Measurements from ENCODE around the gene CKMT2.
"Not testable (repeated sequence)": the region's sequence is repeated elsewhere in the genome, so short reads cannot be mapped to it uniquely, and the experiment has no call there.

CKMT2 gene

DNA sequence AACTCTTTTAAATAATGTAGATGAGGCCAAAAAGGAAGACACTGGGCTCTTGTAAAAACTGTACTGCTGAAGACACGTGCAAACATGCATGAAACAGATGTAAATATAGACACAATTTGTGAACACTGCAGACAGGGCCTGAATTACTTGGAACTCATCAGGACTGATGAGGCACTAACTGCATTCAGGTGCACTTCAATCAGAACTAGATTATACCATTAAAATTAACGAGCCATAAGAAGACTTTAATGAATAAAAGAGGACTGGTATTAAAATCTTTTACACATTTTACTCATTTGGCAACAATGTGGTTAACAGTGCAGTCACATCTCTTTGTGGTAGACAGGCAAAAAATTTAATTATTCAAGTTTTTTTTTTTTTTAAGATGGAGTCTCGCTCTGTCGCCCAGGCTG lies 54.9 kb downstream of the CKMT2 start:
- H3K36me3 Mint-ChIP-seq = peaks cover 31% of the 10 kb centered on the region
- no peak overlapping the region for H3K4me3 Mint-ChIP-seq
- peaks cover 17% of the 10 kb centered on the region for H3K4me1 Mint-ChIP-seq
- H3K27ac Mint-ChIP-seq = no peak overlapping the region
- H3K9me3 Mint-ChIP-seq = peaks cover 13% of the 10 kb centered on the region
- no peak for DNase-seq (ENCODE audit: low spot score in 2 of 2)
- ATAC-seq (ENCODE audit: low read depth) = no peak
- no peaks in the 10 kb centered on the region for H3K27me3 Mint-ChIP-seq

DNA sequence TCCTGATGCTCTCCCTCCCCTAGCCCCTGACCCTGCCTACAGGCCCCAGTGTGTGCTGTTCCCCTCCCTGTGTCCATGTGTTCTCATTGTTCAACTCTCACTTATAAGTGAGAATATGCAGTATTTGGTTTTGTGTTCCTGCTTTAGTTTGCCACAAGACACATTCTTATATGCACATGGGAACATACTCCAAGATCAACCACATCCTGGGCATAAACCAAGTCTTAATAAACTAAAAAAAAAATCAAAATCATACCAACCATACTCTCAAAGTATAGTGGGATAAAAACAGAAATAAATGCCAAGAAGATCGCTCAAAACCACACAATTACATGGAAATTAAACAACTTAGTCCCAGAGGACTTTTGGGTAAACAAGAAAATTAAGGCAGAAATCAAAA lies 57.0 kb downstream of the CKMT2 start:
- ATAC-seq (ENCODE audit: low read depth) (no peak), DNase-seq (ENCODE audit: low spot score in 2 of 2) (no peak)
- Mint-ChIP-seq H3K27ac (no peak overlapping the region), H3K4me3 (no peak overlapping the region), H3K4me1 (peaks cover 19% of the 10 kb centered on the region), H3K9me3 (peaks cover 18% of the 10 kb centered on the region), H3K27me3 (no peaks in the 10 kb centered on the region), H3K36me3 (peaks cover 41% of the 10 kb centered on the region)

DNA sequence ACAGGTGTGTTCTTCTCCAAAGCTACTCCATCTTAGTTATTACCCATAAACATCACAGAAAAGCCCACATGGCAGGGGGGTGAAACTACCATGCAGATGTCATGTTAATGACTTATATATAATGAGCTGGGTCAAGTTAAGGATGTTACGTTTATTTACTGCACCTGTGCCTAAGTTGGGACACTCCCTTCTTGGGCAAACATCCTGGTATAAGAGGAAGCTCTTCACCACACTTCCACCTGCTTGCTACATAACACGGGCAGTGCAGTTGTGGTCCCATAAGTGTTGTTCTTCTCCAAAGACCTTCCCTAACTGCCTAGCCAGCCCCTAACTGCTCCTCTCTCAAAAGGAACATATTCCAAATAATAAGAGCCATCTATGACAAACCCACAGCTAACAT lies 59.0 kb downstream of the CKMT2 start:
- Mint-ChIP-seq H3K4me3 (peak overlapping the region; percentile 11), H3K36me3 (peaks cover 38% of the 10 kb centered on the region), H3K27me3 (no peaks in the 10 kb centered on the region), H3K4me1 (peaks cover 17% of the 10 kb centered on the region), H3K9me3 (peaks cover 18% of the 10 kb centered on the region), H3K27ac (peak overlapping the region; percentile 41)
- no peak for DNase-seq (ENCODE audit: low spot score in 2 of 2)
- peak; percentile 78 for ATAC-seq (ENCODE audit: low read depth)

DNA sequence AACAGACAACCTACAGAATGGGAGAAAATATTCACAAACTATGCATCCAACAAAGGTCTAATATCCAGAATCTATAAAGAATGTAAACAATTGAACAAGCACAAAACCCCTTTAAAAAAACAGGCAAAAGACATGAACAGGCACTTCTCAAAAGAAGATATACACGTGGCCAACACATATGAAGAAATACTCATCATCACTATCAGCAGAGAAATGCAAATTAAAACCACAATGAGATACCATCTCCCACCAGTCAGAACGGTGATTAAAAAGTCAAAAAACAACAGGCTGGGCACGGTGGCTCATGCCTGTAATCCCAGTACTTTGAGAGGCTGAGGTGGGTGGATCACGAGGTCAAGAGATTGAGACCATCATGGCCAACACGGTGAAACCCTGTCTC lies 60.9 kb downstream of the CKMT2 start:
- peaks cover 20% of the 10 kb centered on the region for H3K4me1 Mint-ChIP-seq
- H3K36me3 Mint-ChIP-seq = peaks cover 38% of the 10 kb centered on the region

DNA sequence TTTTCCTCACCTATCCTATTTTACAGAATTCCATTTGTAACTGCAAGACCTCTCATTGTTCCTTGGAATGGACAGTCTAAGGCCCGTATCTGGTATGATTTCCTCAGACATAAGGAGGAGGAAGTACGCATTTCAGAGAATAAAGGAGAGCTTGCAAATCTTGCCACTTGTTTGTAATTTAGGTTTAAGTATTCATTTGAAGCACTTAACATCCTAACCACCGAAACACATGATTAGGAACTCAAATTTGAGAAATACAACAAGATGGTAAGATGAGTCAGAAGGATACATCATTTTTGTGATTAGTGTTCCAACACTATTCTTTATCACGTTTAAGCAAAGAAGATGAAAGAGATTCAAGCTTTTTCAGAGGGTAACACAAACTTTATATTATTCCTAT lies 64.4 kb downstream of the CKMT2 start:
- ATAC-seq (ENCODE audit: low read depth) (no peak), DNase-seq (ENCODE audit: low spot score in 2 of 2) (no peak)
- H3K36me3 Mint-ChIP-seq = peaks cover 12% of the 10 kb centered on the region
- H3K27ac Mint-ChIP-seq = no peak overlapping the region
- no peaks in the 10 kb centered on the region for H3K27me3 Mint-ChIP-seq
- peaks cover 27% of the 10 kb centered on the region for H3K4me1 Mint-ChIP-seq
- H3K9me3 Mint-ChIP-seq = peaks cover 6% of the 10 kb centered on the region
- H3K4me3 Mint-ChIP-seq = no peak overlapping the region

More for the DNA sequence above, 60.9 kb downstream of the CKMT2 start:
- H3K27me3 Mint-ChIP-seq; ATAC-seq (ENCODE audit: low read depth); H3K4me3 Mint-ChIP-seq; H3K27ac Mint-ChIP-seq; DNase-seq (ENCODE audit: low spot score in 2 of 2): not testable (repeated sequence)
- H3K9me3 Mint-ChIP-seq = peaks cover 18% of the 10 kb centered on the region

DNA sequence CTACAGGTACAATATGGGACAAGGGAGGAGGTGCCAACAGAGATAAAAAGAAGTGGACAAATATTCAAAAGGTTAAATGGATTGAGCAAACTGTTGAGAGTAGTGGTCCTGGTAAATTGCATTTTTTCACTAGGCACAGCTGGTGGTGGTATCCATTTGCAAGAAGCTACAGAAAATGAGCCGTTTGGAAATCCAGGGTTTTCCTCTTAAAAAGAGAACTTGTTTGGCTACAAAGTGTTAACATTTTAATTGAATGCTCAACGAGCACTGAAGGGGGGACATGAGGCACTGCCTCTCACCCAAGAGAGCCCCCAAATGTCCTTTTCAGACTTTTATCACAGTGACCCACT lies 67.8 kb downstream of the CKMT2 start:
- Mint-ChIP-seq H3K4me1 (peaks cover 28% of the 10 kb centered on the region), H3K9me3 (no peaks in the 10 kb centered on the region), H3K27ac (peak overlapping the region; percentile 94), H3K36me3 (peaks cover 5% of the 10 kb centered on the region), H3K4me3 (peak overlapping the region; percentile 93), H3K27me3 (no peaks in the 10 kb centered on the region)
- DNase-seq (ENCODE audit: low spot score in 2 of 2) (no peak), ATAC-seq (ENCODE audit: low read depth) (no peak)

DNA sequence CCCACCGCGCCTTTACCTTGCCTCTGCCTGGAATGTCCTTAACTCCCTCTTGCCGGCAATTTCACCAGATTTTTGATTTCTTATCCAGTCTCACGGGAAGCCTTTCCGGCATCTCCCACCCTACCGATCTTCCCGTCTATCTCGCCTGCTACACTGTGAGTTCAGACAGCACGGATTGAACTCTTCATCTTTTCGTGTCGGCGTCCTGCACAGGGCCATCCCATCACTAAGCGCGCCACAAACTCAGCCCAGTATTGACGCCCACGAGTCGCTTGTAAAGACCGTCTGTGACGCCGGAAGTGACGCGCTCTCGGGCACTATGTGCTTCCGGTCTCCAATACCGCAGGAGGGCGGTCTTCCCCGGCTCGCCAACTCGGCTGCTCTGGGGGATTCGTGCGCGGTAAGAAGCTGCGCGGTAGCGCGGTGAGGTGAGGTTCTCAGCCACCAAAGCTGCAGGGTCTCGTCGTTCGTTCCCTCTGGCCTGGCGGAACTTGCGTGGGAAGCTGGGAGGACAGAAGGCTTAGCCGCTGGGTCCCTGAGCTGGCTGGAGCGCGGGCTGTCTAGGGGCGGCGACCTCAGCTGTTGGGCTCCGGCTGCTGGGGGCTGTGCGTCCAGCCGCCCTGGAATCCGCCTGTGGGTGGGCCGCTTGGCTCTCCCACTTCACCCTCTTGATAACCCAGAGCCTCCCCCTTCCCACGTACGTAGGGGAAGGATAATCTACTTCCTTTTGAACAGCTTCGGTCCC lies 68.3 kb downstream of the CKMT2 start, which contains the start of gene ZCCHC9:
ZCCHC9 (plus strand) TSS at position 317 of the 745 bp plus-strand sequence. CDS start 3,171 bp downstream, outside the sequence.
- Mint-ChIP-seq H3K27me3 (no peaks in the 10 kb centered on the region), H3K27ac (peak within 1 kb of the TSS; percentile 94), H3K36me3 (peaks cover 5% of the 10 kb centered on the region), H3K4me3 (peak within 1 kb of the TSS; percentile 93), H3K4me1 (peaks cover 28% of the 10 kb centered on the region), H3K9me3 (no peaks in the 10 kb centered on the region)
- ATAC-seq (ENCODE audit: low read depth) = peak; percentile 93
- DNase-seq (ENCODE audit: low spot score in 2 of 2) = peak; percentile 86 to 89

DNA sequence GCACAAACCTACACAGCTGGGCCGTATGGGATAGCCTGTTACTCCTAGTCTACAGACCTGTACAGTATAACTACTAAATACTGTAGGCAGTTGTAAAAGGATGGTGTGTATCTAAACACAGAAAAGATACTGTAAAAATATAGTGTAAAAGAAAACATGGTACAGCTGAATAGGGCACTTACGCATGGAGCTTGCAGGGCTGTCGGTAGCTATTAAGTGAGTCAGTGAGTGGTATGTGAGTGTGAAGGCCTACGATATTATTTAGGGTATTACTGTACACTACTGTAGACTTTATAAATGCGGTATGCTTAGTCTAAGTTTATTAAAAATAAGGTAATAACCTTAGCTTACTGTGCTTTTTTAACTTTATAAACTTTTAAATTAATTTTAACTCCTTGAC lies 69.5 kb downstream of the CKMT2 start:
- Mint-ChIP-seq H3K27me3 (no peaks in the 10 kb centered on the region), H3K9me3 (no peaks in the 10 kb centered on the region), H3K4me1 (peaks cover 28% of the 10 kb centered on the region), H3K4me3 (peak overlapping the region; percentile 93), H3K27ac (peak overlapping the region; percentile 94), H3K36me3 (peaks cover 5% of the 10 kb centered on the region)
- ATAC-seq (ENCODE audit: low read depth) (no peak), DNase-seq (ENCODE audit: low spot score in 2 of 2) (no peak)

DNA sequence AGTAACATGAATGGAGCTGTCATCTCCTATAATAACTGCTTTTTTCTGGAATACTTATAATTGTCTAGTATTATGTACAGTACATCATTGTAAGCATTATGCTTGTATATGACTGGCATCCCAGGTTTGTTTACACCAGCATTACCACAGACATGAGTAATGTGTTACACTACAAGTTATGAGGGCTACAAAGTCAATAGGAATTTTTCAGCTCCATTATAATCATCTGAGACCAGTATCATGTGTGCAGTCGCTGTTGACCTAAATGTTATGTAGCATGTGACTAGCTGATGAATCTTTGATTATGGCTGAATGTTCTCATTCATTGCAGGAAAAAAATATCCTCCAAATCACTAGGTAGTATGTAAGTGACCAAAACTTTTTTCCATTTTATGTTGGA lies 70.4 kb downstream of the CKMT2 start:
- Mint-ChIP-seq H3K4me3 (no peak overlapping the region), H3K9me3 (no peaks in the 10 kb centered on the region), H3K27me3 (no peaks in the 10 kb centered on the region), H3K36me3 (peaks cover 5% of the 10 kb centered on the region), H3K27ac (no peak overlapping the region), H3K4me1 (peaks cover 25% of the 10 kb centered on the region)
- ATAC-seq (ENCODE audit: low read depth) (no peak), DNase-seq (ENCODE audit: low spot score in 2 of 2) (no peak)

DNA sequence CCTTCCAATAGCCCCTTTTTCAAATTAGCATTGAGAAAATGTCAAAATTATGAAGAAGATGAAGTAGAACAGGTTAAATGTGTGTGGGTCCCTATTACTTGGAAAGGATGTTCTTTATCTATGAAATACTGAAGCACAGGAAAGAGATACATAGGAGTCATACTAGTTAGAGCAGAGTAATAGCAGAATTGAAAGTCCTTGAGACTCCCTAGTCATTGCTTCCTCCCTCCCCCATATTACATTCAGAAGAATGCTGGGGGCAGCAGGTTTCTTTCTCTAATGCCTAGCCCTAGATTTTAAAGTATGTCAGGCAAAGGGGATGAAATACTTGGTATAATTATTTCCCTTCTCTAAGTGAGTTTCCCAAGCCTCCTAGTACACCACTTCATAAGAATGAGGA lies 72.7 kb downstream of the CKMT2 start:
- H3K4me1 Mint-ChIP-seq = peaks cover 10% of the 10 kb centered on the region
- H3K27ac Mint-ChIP-seq = no peak overlapping the region
- peaks cover 7% of the 10 kb centered on the region for H3K36me3 Mint-ChIP-seq
- H3K27me3 Mint-ChIP-seq = no peaks in the 10 kb centered on the region
- DNase-seq (ENCODE audit: low spot score in 2 of 2) (no peak), ATAC-seq (ENCODE audit: low read depth) (no peak)
- no peak overlapping the region for H3K4me3 Mint-ChIP-seq
- H3K9me3 Mint-ChIP-seq = no peaks in the 10 kb centered on the region

DNA sequence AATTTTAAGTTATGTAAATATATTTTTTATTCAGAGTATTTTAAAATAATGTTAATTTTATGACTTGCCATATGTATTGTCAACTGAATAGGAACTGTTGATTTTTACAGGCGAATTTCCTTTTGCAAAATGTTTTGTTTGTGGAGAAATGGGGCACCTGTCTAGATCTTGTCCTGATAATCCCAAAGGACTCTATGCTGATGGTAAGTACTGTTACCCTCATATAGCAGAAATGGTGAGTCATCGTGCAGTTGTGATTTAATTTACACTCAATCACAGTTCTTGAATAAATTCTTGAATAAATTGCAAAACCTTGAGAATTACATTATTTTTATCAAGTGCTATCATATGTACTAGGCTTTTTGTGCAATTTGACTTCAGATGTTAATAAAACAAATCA lies 75.7 kb downstream of the CKMT2 start:
- H3K4me3 Mint-ChIP-seq = no peak overlapping the region
- ATAC-seq (ENCODE audit: low read depth) = no peak
- no peaks in the 10 kb centered on the region for H3K9me3 Mint-ChIP-seq
- no peak for DNase-seq (ENCODE audit: low spot score in 2 of 2)
- H3K4me1 Mint-ChIP-seq = peaks cover 3% of the 10 kb centered on the region
- no peak overlapping the region for H3K27ac Mint-ChIP-seq
- no peaks in the 10 kb centered on the region for H3K27me3 Mint-ChIP-seq
- H3K36me3 Mint-ChIP-seq = peaks cover 16% of the 10 kb centered on the region

DNA sequence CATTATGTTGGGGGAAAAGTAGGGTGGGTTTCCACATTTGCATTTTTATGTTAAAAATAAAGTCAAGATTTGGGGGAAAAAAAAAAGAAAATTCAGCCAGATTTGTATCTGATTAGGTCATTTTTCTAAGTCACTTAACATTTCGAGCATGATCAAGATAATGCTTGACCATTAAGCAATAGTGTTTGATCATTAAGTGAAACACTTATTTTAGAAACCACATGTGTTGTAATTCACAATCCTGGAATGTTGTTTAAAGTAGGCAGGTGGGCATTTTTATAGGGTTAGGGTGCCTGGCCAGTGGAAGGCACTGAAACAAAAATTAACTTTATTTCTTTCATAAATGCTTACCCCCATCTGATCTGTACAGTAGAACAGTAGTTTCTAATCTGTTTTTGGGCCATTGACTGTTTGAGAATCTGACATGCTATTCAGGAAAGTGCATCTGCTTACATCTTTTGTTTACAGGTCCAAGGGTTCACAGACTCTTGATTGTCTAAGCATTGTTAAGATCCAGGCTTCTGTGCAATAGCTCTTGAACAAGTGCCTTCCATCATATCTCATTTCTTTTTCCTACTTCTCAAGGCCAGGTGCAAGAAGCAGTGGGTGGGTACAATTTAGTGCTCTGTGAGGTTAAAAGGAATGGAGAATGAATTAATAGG lies 77.4 kb downstream of the CKMT2 start:
- ATAC-seq (ENCODE audit: low read depth) (no peak), DNase-seq (ENCODE audit: low spot score in 2 of 2) (no peak)
- Mint-ChIP-seq H3K27me3 (no peaks in the 10 kb centered on the region), H3K36me3 (peaks cover 17% of the 10 kb centered on the region), H3K4me3 (no peak overlapping the region), H3K9me3 (no peaks in the 10 kb centered on the region), H3K4me1 (no peaks in the 10 kb centered on the region), H3K27ac (no peak overlapping the region)

DNA sequence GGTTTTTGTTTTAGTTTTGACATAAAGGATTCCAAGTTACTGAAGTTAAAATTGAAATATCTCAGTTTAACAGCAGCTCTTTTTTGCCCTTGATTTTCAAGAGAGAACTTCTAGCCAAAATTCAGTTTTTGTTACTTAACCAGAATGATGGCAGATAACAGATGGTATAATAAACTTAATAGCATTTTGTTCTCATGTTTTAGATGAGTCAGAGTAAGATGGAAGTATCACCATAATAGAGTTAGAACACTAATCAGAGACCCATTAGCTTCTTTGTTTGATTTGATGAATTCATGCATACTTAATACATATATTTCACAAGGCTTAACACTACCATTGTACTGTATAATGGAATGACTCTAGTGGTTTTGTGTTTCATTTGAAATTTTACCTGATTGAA lies 80.2 kb downstream of the CKMT2 start:
- Mint-ChIP-seq H3K4me3 (no peak overlapping the region), H3K4me1 (peaks cover 2% of the 10 kb centered on the region), H3K9me3 (peaks cover 1% of the 10 kb centered on the region), H3K27me3 (no peaks in the 10 kb centered on the region), H3K27ac (no peak overlapping the region), H3K36me3 (peaks cover 17% of the 10 kb centered on the region)
- ATAC-seq (ENCODE audit: low read depth) = no peak
- DNase-seq (ENCODE audit: low spot score in 2 of 2) = no peak

DNA sequence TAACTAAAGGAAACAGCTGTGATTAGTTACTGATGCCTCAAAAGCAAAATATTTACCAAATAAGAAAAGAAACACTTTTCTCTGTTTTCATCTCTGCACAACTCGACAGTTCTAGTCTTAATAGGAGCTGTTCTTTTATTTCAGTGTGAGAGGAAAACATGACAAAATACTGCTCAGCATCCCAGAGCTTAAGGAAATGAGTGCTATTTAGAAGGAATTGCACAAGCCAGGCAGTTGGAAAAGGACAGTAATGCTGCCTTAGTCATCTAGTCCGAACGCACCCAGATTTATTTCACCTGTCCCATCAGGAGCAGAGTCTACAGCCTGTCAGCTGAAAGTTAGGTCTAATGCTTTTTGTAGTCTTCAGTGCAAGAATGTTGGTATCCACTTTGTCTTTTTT lies 80.6 kb downstream of the CKMT2 start:
- H3K27me3 Mint-ChIP-seq = no peaks in the 10 kb centered on the region
- H3K9me3 Mint-ChIP-seq = peaks cover 1% of the 10 kb centered on the region
- H3K4me1 Mint-ChIP-seq = peaks cover 2% of the 10 kb centered on the region
- no peak for DNase-seq (ENCODE audit: low spot score in 2 of 2)
- no peak overlapping the region for H3K27ac Mint-ChIP-seq
- peaks cover 17% of the 10 kb centered on the region for H3K36me3 Mint-ChIP-seq
- ATAC-seq (ENCODE audit: low read depth) = no peak
- no peak overlapping the region for H3K4me3 Mint-ChIP-seq

DNA sequence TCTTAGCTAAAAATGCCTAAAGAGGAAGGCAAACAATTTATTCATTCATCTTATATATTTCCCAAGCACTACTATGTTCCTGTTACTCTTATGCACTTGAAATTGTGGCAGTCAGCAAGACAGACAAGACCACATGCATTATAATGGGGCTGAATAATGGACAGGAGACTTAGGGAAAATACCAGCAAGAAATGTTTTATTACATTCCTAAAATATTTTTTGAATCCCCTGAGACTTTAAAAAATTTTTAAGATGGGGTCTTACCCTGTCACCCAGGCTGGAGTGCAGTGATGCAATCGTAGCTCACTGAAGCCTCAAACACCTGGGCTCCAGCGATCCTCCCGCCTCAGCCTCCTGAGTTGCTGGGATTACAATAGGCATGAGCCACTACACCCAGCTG lies 81.5 kb downstream of the CKMT2 start:
- Mint-ChIP-seq H3K27ac (no peak overlapping the region), H3K27me3 (no peaks in the 10 kb centered on the region), H3K4me1 (peaks cover 2% of the 10 kb centered on the region), H3K4me3 (no peak overlapping the region), H3K36me3 (peaks cover 17% of the 10 kb centered on the region), H3K9me3 (peaks cover 1% of the 10 kb centered on the region)
- no peak for DNase-seq (ENCODE audit: low spot score in 2 of 2)
- ATAC-seq (ENCODE audit: low read depth) = no peak
